H9 (cell line): ENCODE data around the gene IQSEC1. TPM values are rescaled to one million over a fixed set of nuclear protein-coding genes. Genes with fewer than 3 reads are reported as not detected.

Experiments used
- DNase-seq: peaks from one replicate; pipeline ENCODE4 v3.0.0-alpha.2; 2017
- H2AFZ ChIP-seq: one replicate; pipeline ENCODE4 v1.6.1; 2013; ENCODE audit warnings: mild to moderate bottlenecking, low read length, control low read depth, moderate library complexity
- H2AK5ac ChIP-seq: 2 replicates; pipeline ENCODE4 v1.6.1; 2013; ENCODE audit warnings: low read length, control low read depth, mixed read lengths; ENCODE audit not compliant: insufficient read length
- H2BK120ac ChIP-seq: one replicate; pipeline ENCODE4 v1.6.1; 2013; ENCODE audit warnings: low read depth, mild to moderate bottlenecking, low read length, control low read depth, inconsistent platforms; ENCODE audit not compliant: poor library complexity, severe bottlenecking
- H2BK12ac ChIP-seq: 2 replicates; pipeline ENCODE4 v1.6.1; 2013; ENCODE audit warnings: low read length, control low read depth, mixed read lengths, low read depth; ENCODE audit not compliant: insufficient read length
- H2BK15ac ChIP-seq: 2 replicates; pipeline ENCODE4 v1.6.1; 2013; ENCODE audit warnings: low read depth, low read length, control low read depth
- H2BK20ac ChIP-seq: one replicate; pipeline ENCODE4 v1.6.1; 2013; ENCODE audit warnings: low read depth, mild to moderate bottlenecking, low read length, control low read depth, inconsistent platforms; ENCODE audit not compliant: poor library complexity, severe bottlenecking
- H2BK5ac ChIP-seq: 2 replicates; pipeline ENCODE4 v1.6.1; 2013; ENCODE audit warnings: low read length, control low read depth, mixed read lengths; ENCODE audit not compliant: insufficient read length
- H3K14ac ChIP-seq: 2 replicates; pipeline ENCODE4 v1.6.1; 2013; ENCODE audit warnings: low read length, control low read depth; ENCODE audit not compliant: insufficient read depth
- H3K18ac ChIP-seq: 2 replicates; pipeline ENCODE4 v1.6.1; 2013; ENCODE audit warnings: low read depth, mild to moderate bottlenecking, mixed read lengths, low read length, control low read depth; ENCODE audit not compliant: insufficient read length
- H3K23ac ChIP-seq: 2 replicates; pipeline ENCODE4 v1.6.1; 2013; ENCODE audit warnings: low read length, control low read depth, mixed read lengths, low read depth; ENCODE audit not compliant: insufficient read length
- H3K23me2 ChIP-seq: 2 replicates; pipeline ENCODE4 v1.6.1; 2013; ENCODE audit warnings: low read depth, mild to moderate bottlenecking, mixed read lengths, low read length, control low read depth; ENCODE audit not compliant: insufficient read length, poor library complexity, severe bottlenecking
- H3K27ac ChIP-seq: 2 replicates; pipeline ENCODE4 v1.5.1; 2013; ENCODE audit warnings: low read length, control low read depth, mixed read lengths, low read depth; ENCODE audit not compliant: insufficient read length
- H3K27me3 ChIP-seq: 2 replicates; pipeline ENCODE4 v1.6.1; 2013; ENCODE audit warnings: low read length, control low read depth, inconsistent platforms; ENCODE audit not compliant: insufficient read depth
- H3K4ac ChIP-seq: 2 replicates; pipeline ENCODE4 v1.6.1; 2013; ENCODE audit warnings: low read depth, mild to moderate bottlenecking, control low read depth, inconsistent platforms, low read length, moderate library complexity
- H3K4me1 ChIP-seq: 2 replicates; pipeline ENCODE4 v1.6.1; 2013; ENCODE audit warnings: low read length, control low read depth, inconsistent platforms; ENCODE audit not compliant: insufficient read depth
- H3K4me2 ChIP-seq: 2 replicates; pipeline ENCODE4 v1.6.1; 2013; ENCODE audit warnings: low read length, control low read depth, mixed read lengths; ENCODE audit not compliant: insufficient read length, insufficient read depth
- H3K56ac ChIP-seq: 2 replicates; pipeline ENCODE4 v1.6.1; 2013; ENCODE audit warnings: low read depth, mild to moderate bottlenecking, mixed read lengths, low read length, control low read depth; ENCODE audit not compliant: insufficient read length
- H3K79me1 ChIP-seq: 2 replicates; pipeline ENCODE4 v1.6.1; 2013; ENCODE audit warnings: low read depth, mild to moderate bottlenecking, moderate library complexity, low read length, control low read depth, inconsistent platforms; ENCODE audit not compliant: insufficient read depth, poor library complexity, severe bottlenecking
- H3K79me2 ChIP-seq: 2 replicates; pipeline ENCODE4 v1.6.1; 2013; ENCODE audit warnings: low read length, control low read depth, inconsistent platforms; ENCODE audit not compliant: insufficient read depth
- H3K9ac ChIP-seq: 2 replicates; pipeline ENCODE4 v1.6.1; 2013; ENCODE audit warnings: low read length, control low read depth, mixed read lengths; ENCODE audit not compliant: insufficient read length; ENCODE audit errors: extremely low read depth
- H3K9me3 ChIP-seq: one replicate; pipeline ENCODE4 v1.6.1; 2013; ENCODE audit warnings: low read depth, low read length, inconsistent platforms; ENCODE audit not compliant: control insufficient read depth
- H3T11ph ChIP-seq: one replicate; pipeline ENCODE4 v1.6.1; 2013; ENCODE audit warnings: mild to moderate bottlenecking, low read length, control low read depth, inconsistent platforms
- H4K20me1 ChIP-seq: one replicate; pipeline ENCODE4 v1.6.1; 2013; ENCODE audit not compliant: control insufficient read depth, insufficient read length, insufficient read depth
- H4K5ac ChIP-seq: 2 replicates; pipeline ENCODE4 v1.6.1; 2013; ENCODE audit warnings: low read depth, mild to moderate bottlenecking, mixed read lengths, low read length, control low read depth; ENCODE audit not compliant: insufficient read length
- H4K8ac ChIP-seq: replicated peaks from 2 replicates; pipeline ENCODE4 v1.6.1; 2013; ENCODE audit warnings: low read length, control low read depth, mixed read lengths, low read depth; ENCODE audit not compliant: insufficient read length
- H4K91ac ChIP-seq: 2 replicates; pipeline ENCODE4 v1.6.1; 2013; ENCODE audit warnings: low read depth, mild to moderate bottlenecking, moderate library complexity, mixed read lengths, low read length, control low read depth; ENCODE audit not compliant: insufficient read length
- H3K27ac Mint-ChIP-seq, 3 experiments: 2 replicates in 2 of 3; 3 replicates in 1 of 3; pipeline ENCODE4 v1.8.0; 2020 to 2021; ENCODE audit warnings: mixed read lengths in 3 of 3, mild to moderate bottlenecking in 1 of 3, moderate library complexity in 1 of 3
- H3K27me3 Mint-ChIP-seq: 2 replicates; pipeline ENCODE4 v1.8.0; 2021; ENCODE audit warnings: low read depth, mild to moderate bottlenecking, moderate library complexity, mixed read lengths
- H3K36me3 Mint-ChIP-seq, 3 experiments: 2 replicates in 2 of 3; 3 replicates in 1 of 3; pipeline ENCODE4 v1.8.0; 2020 to 2021; ENCODE audit warnings: low read depth in 3 of 3, mixed read lengths in 3 of 3; ENCODE audit not compliant: insufficient read depth in 1 of 3
- H3K4me1 Mint-ChIP-seq, 2 experiments: 2 replicates each; pipeline ENCODE4 v1.8.0; 2020; ENCODE audit warnings: mixed read lengths in 2 of 2
- H3K4me3 Mint-ChIP-seq, 2 experiments: 2 replicates in 1 of 2; 3 replicates in 1 of 2; pipeline ENCODE4 v1.8.0; 2020 to 2021; ENCODE audit warnings: mild to moderate bottlenecking in 2 of 2, mixed read lengths in 2 of 2, moderate library complexity in 1 of 2
- H3K9me3 Mint-ChIP-seq, 2 experiments: 2 replicates in 1 of 2; 3 replicates in 1 of 2; pipeline ENCODE4 v1.8.0; 2020; ENCODE audit warnings: mild to moderate bottlenecking in 2 of 2, mixed read lengths in 2 of 2, moderate library complexity in 1 of 2
- CTCF ChIP-seq: fragments of 200-600 bp; sonication (generic); conservative IDR thresholded peaks from 3 replicates; pipeline ENCODE4 v1.8.0; 2021; ENCODE audit warnings: antibody characterized with exemption, mild to moderate bottlenecking
- WGBS: extraction: QIAGEN DNeasy Blood & Tissue Kit; methylation state at CpG from one replicate; pipeline ENCODE4 v1.1.7; 2013; ENCODE audit warnings: missing lambda C conversion rate, low lambda C conversion rate, mixed read lengths; ENCODE audit not compliant: insufficient read length; ENCODE audit errors: extremely low coverage; 5-methylcytosine and 5-hydroxymethylcytosine counted together
- total RNA-seq: library from RNA; stranded (reverse); gene quantifications from 2 replicates; pipeline ENCODE4 v1.2.1, GENCODE V29; 2021

IQSEC1 gene
- total RNA-seq, 1 experiment from 2014 or later = 19.1 TPM

- TF ChIP-seq CTCF = no peak
- H3K79me2 ChIP-seq = no peaks in the 10 kb centered on the region
- no peak overlapping the region for H2BK5ac ChIP-seq
- no peak overlapping the region for H3T11ph ChIP-seq
- 100% methylated on average over 1 of the region's 14 CpGs for WGBS
- DNase-seq = no peak
- H3K18ac ChIP-seq = no peak overlapping the region
- no peak overlapping the region for H3K23ac ChIP-seq
- H2BK15ac ChIP-seq = no peak overlapping the region
- H2AFZ ChIP-seq = no peak overlapping the region
- Mint-ChIP-seq H3K27me3 (peaks cover 23% of the 10 kb centered on the region), H3K9me3 (no peaks in the 10 kb centered on the region), H3K27ac (peak overlapping the region in 1 of 3 experiments; percentile 71; a peak in 1 of 7 replicates), H3K4me1 (peaks cover 22 to 29% of the 10 kb centered on the region in 2 experiments), H3K4me3 (no peak overlapping the region), H3K36me3 (no peaks in the 10 kb centered on the region; a peak in 1 of 7 replicates)
- no peak overlapping the region for H2BK12ac ChIP-seq
- H2BK120ac ChIP-seq = no peak overlapping the region
- no peak overlapping the region for H3K56ac ChIP-seq
- H4K20me1 ChIP-seq = no peaks in the 10 kb centered on the region
- no peak overlapping the region for H3K9ac ChIP-seq
- H3K27ac ChIP-seq = no peak overlapping the region
- H2AK5ac ChIP-seq = no peak overlapping the region
- no peak overlapping the region for H3K14ac ChIP-seq
- H3K79me1 ChIP-seq = no peaks in the 10 kb centered on the region
- no peaks in the 10 kb centered on the region for H3K23me2 ChIP-seq
- no peak overlapping the region for H3K4ac ChIP-seq
- no peak overlapping the region for H4K5ac ChIP-seq
- peaks cover 5% of the 10 kb centered on the region; the same call in 1 of the 2 replicates for H3K4me1 ChIP-seq
- H3K27me3 ChIP-seq = no peaks in the 10 kb centered on the region
- no peak overlapping the region for H2BK20ac ChIP-seq
- H4K91ac ChIP-seq = no peak overlapping the region
- H4K8ac ChIP-seq = no peak overlapping the region
- no peaks in the 10 kb centered on the region for H3K9me3 ChIP-seq
- H3K4me2 ChIP-seq = no peak overlapping the region
These were observed 73.8 kb downstream of the IQSEC1 start for GRCh38 chr3:12999147-13000140.
